HEK293 (cell line): ENCODE data around the gene CLVS2.

Experiments
- CTCF ChIA-PET: fragments of 350-600 bp; formaldehyde crosslinking; extraction: SDS; loops from one replicate; lab custom pipeline; 2021; ENCODE audit warnings: antibody characterized with exemption; lab: Yijun Ruan, JAX
- POLR2A ChIA-PET: fragments of 300-600 bp; formaldehyde crosslinking; extraction: SDS; loops from one replicate; lab custom pipeline; 2020; ENCODE audit warnings: antibody characterized with exemption, inconsistent platforms; lab: Yijun Ruan, JAX
- H3K27ac ChIP-seq: fragments of 200-500 bp; sonication (Bioruptor generic); 2 replicates; pipeline ENCODE4 v1.5.1; 2014; ENCODE audit warnings: low read depth, low read length, control low read depth, inconsistent platforms; ENCODE audit errors: extremely low read depth
- H3K36me3 ChIP-seq, 2 experiments: fragments of 200-500 bp in 1 of 2; sonication (Bioruptor generic) in 1 of 2; 1 replicate in 1 of 2; 2 replicates in 1 of 2; pipeline ENCODE4 v1.5.1; 2014 to 2017; ENCODE audit warnings: inconsistent platforms in 2 of 2, low read length in 2 of 2; ENCODE audit not compliant: control insufficient read depth in 2 of 2, insufficient read depth in 1 of 2
- H3K4me1 ChIP-seq: fragments of 200-500 bp; sonication (Bioruptor generic); 2 replicates; pipeline ENCODE4 v1.5.1; 2014; ENCODE audit warnings: mild to moderate bottlenecking, low read length, inconsistent platforms; ENCODE audit not compliant: control insufficient read depth, insufficient read depth
- H3K4me3 ChIP-seq: 2 replicates; pipeline ENCODE4 v1.5.1; 2011; ENCODE audit warnings: low read depth, mild to moderate bottlenecking, control low read depth, low read length, moderate library complexity
- H3K9me3 ChIP-seq: fragments of 200-500 bp; sonication (Bioruptor generic); 2 replicates; pipeline ENCODE4 v1.5.1; 2014; ENCODE audit warnings: low read depth, low read length, inconsistent platforms; ENCODE audit not compliant: control insufficient read depth, insufficient read depth
- BCL11B ChIP-seq: fragments of 450-650 bp; formaldehyde crosslinking; IDR thresholded peaks from 2 replicates; pipeline ENCODE4 v1.5.1; 2016; ENCODE audit warnings: low read depth, missing biosample characterization, missing genetic modification characterization
- GFI1B ChIP-seq: fragments of 450-650 bp; formaldehyde crosslinking; IDR thresholded peaks from 2 replicates; pipeline ENCODE4 v1.5.1; 2016; ENCODE audit warnings: missing biosample characterization, missing genetic modification characterization
- HOXC10 ChIP-seq: sonication (generic); formaldehyde crosslinking; IDR thresholded peaks from 2 replicates; pipeline ENCODE4 v1.8.1; 2023; ENCODE audit warnings: mild to moderate bottlenecking, missing genetic modification reagents
- ZBTB48 ChIP-seq: fragments of 450-650 bp; formaldehyde crosslinking; IDR thresholded peaks from 2 replicates; pipeline ENCODE4 v1.5.1; 2016; ENCODE audit warnings: missing biosample characterization, missing genetic modification characterization
- ZFP41 ChIP-seq: fragments of 450-650 bp; formaldehyde crosslinking; IDR thresholded peaks from 2 replicates; pipeline ENCODE4 v1.5.1; 2016; ENCODE audit warnings: missing biosample characterization, missing genetic modification characterization, borderline replicate concordance
- ZNF175 ChIP-seq: fragments of 450-650 bp; formaldehyde crosslinking; IDR thresholded peaks from 2 replicates; pipeline ENCODE4 v1.5.1; 2016; ENCODE audit warnings: missing biosample characterization, missing genetic modification characterization
- ZNF274 ChIP-seq, 2 experiments: fragments of 200-500 bp in 1 of 2; fragments of 450-650 bp in 1 of 2; sonication (Bioruptor generic) in 1 of 2; formaldehyde crosslinking in 1 of 2; IDR thresholded peaks; 2 replicates each; pipeline versions ENCODE4 v1.5.1 to v1.6.1; 2014 to 2016; ENCODE audit warnings: borderline replicate concordance in 1 of 2, inconsistent platforms in 1 of 2, low read length in 1 of 2, missing biosample characterization in 1 of 2, missing genetic modification characterization in 1 of 2
- ZNF426 ChIP-seq: fragments of 450-650 bp; formaldehyde crosslinking; IDR thresholded peaks from 2 replicates; pipeline ENCODE4 v1.5.1; 2017; ENCODE audit warnings: missing biosample characterization, missing genetic modification characterization, mild to moderate bottlenecking, inconsistent platforms, moderate library complexity
- ZNF624 ChIP-seq: fragments of 450-650 bp; formaldehyde crosslinking; IDR thresholded peaks from 2 replicates; pipeline ENCODE4 v1.5.1; 2017; ENCODE audit warnings: missing biosample characterization, missing genetic modification characterization
- TF ChIP-seq, protein P1 (sequence below): fragments of 450-650 bp; formaldehyde crosslinking; IDR thresholded peaks from 2 replicates; pipeline ENCODE4 v1.5.1; 2017; ENCODE audit warnings: missing biosample characterization, missing genetic modification characterization
- TF ChIP-seq, protein P2 (sequence below): fragments of 450-650 bp; formaldehyde crosslinking; IDR thresholded peaks from 2 replicates; pipeline ENCODE4 v1.5.1; 2016; ENCODE audit warnings: missing biosample characterization, missing genetic modification characterization
- TF ChIP-seq, protein P3 (sequence below): fragments of 450-650 bp; formaldehyde crosslinking; IDR thresholded peaks from 2 replicates; pipeline ENCODE4 v1.5.1; 2017; ENCODE audit warnings: missing biosample characterization, missing genetic modification characterization
- TF ChIP-seq, protein P4 (sequence below): fragments of 450-650 bp; formaldehyde crosslinking; IDR thresholded peaks from 2 replicates; pipeline ENCODE4 v1.5.1; 2016; ENCODE audit warnings: missing biosample characterization, missing genetic modification characterization
- TF ChIP-seq, protein P5 (sequence below): fragments of 450-650 bp; formaldehyde crosslinking; conservative IDR thresholded peaks from 2 replicates; pipeline ENCODE4 v1.5.1; 2016; ENCODE audit warnings: low read depth, missing biosample characterization, missing genetic modification characterization
- TF ChIP-seq, protein P6 (sequence below): fragments of 450-650 bp; formaldehyde crosslinking; IDR thresholded peaks from 2 replicates; pipeline ENCODE4; 2016; ENCODE audit warnings: missing biosample characterization, missing genetic modification characterization
- TF ChIP-seq, protein P7 (sequence below): fragments of 450-650 bp; formaldehyde crosslinking; optimal IDR thresholded peaks from 2 replicates; pipeline ENCODE3; 2016; ENCODE audit warnings: missing biosample characterization, mild to moderate bottlenecking, missing genetic modification characterization

The CLVS2 gene

DNA sequence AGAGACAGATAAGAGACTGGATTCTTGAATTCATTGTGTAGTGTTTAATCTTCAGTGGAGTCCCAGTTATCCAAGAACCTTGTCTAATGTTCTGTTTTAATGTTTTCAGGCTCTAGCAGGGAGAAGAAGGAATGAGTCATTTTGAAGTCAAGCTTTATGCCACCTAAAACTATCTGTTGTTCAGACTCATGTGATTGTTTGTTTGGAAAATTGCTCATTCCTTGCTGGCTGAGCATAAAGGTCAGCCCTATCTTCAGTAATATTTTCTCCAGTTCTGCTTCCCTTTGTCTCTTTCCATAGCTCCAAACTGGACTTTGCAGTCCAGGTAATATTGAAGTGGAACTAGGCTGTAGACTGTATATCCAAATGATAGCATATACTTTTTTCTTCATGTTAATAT lies 34.2 kb downstream of the CLVS2 start:
- H3K4me3 ChIP-seq, result no peak overlapping the region
- H3K27ac ChIP-seq, result no peak overlapping the region
- H3K4me1 ChIP-seq, result no peaks in the 10 kb centered on the region
- POLR2A ChIA-PET, result no interaction called here
- CTCF ChIA-PET, result interaction anchor here (0.7 kb wide), 1 partner anchor 236 kb away, joined by 3 read pairs; no protein-coding TSS in a partner anchor
- no peaks in the 10 kb centered on the region for H3K36me3 ChIP-seq
- TF ChIP-seq, protein P1, sequence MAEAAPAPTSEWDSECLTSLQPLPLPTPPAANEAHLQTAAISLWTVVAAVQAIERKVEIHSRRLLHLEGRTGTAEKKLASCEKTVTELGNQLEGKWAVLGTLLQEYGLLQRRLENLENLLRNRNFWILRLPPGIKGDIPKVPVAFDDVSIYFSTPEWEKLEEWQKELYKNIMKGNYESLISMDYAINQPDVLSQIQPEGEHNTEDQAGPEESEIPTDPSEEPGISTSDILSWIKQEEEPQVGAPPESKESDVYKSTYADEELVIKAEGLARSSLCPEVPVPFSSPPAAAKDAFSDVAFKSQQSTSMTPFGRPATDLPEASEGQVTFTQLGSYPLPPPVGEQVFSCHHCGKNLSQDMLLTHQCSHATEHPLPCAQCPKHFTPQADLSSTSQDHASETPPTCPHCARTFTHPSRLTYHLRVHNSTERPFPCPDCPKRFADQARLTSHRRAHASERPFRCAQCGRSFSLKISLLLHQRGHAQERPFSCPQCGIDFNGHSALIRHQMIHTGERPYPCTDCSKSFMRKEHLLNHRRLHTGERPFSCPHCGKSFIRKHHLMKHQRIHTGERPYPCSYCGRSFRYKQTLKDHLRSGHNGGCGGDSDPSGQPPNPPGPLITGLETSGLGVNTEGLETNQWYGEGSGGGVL (tag by site-specific recombination), result no peak
- TF ChIP-seq ZNF274 (IDR thresholded peaks at IDR 0.05; ENCODE audit: low read length) (no peak), ZNF274 (tag by site-specific recombination; IDR thresholded peaks at IDR 0.05; ENCODE audit: borderline replicate concordance) (no peak)
- H3K9me3 ChIP-seq, result no peaks in the 10 kb centered on the region

DNA sequence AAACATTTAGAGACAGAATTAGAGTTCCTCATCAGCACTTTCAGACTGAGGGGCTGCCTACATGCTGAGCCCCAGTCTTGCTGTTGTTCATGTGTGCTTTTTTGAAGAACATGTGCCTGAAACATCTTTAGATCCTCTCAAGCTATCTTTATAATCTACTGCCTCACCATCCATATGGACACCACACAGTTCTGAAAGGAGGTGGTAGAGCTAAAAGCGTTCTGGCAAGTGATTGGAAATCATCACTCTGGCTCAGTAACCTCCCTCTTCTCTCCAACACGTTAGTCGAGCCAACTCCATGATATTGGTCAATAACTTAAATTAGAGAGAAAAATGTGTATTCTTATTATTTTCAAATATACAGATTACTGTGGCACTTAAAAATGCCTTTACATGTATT lies 40.6 kb downstream of the CLVS2 start:
- POLR2A ChIA-PET, result no interaction called here
- CTCF ChIA-PET, result no interaction called here
- no peak overlapping the region for H3K27ac ChIP-seq
- no peak overlapping the region for H3K4me3 ChIP-seq
- H3K4me1 ChIP-seq, result no peaks in the 10 kb centered on the region
- no peaks in the 10 kb centered on the region for H3K9me3 ChIP-seq
- H3K36me3 ChIP-seq, result no peaks in the 10 kb centered on the region
- TF ChIP-seq, protein P2, sequence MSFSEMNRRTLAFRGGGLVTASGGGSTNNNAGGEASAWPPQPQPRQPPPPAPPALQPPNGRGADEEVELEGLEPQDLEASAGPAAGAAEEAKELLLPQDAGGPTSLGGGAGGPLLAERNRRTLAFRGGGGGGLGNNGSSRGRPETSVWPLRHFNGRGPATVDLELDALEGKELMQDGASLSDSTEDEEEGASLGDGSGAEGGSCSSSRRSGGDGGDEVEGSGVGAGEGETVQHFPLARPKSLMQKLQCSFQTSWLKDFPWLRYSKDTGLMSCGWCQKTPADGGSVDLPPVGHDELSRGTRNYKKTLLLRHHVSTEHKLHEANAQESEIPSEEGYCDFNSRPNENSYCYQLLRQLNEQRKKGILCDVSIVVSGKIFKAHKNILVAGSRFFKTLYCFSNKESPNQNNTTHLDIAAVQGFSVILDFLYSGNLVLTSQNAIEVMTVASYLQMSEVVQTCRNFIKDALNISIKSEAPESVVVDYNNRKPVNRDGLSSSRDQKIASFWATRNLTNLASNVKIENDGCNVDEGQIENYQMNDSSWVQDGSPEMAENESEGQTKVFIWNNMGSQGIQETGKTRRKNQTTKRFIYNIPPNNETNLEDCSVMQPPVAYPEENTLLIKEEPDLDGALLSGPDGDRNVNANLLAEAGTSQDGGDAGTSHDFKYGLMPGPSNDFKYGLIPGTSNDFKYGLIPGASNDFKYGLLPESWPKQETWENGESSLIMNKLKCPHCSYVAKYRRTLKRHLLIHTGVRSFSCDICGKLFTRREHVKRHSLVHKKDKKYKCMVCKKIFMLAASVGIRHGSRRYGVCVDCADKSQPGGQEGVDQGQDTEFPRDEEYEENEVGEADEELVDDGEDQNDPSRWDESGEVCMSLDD, result no peak
- TF ChIP-seq GFI1B (tag by site-specific recombination) (no peak), BCL11B (tag by site-specific recombination) (no peak), ZFP41 (no peak), HOXC10 (CRISPR knock-in tag) (no peak), ZNF175 (tag by site-specific recombination) (no peak), ZNF624 (tag by site-specific recombination) (no peak), ZNF426 (no peak), ZBTB48 (tag by site-specific recombination) (no peak)
- TF ChIP-seq, protein P3, sequence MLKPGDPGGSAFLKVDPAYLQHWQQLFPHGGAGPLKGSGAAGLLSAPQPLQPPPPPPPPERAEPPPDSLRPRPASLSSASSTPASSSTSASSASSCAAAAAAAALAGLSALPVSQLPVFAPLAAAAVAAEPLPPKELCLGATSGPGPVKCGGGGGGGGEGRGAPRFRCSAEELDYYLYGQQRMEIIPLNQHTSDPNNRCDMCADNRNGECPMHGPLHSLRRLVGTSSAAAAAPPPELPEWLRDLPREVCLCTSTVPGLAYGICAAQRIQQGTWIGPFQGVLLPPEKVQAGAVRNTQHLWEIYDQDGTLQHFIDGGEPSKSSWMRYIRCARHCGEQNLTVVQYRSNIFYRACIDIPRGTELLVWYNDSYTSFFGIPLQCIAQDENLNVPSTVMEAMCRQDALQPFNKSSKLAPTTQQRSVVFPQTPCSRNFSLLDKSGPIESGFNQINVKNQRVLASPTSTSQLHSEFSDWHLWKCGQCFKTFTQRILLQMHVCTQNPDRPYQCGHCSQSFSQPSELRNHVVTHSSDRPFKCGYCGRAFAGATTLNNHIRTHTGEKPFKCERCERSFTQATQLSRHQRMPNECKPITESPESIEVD, result no peak
- TF ChIP-seq, protein P4, sequence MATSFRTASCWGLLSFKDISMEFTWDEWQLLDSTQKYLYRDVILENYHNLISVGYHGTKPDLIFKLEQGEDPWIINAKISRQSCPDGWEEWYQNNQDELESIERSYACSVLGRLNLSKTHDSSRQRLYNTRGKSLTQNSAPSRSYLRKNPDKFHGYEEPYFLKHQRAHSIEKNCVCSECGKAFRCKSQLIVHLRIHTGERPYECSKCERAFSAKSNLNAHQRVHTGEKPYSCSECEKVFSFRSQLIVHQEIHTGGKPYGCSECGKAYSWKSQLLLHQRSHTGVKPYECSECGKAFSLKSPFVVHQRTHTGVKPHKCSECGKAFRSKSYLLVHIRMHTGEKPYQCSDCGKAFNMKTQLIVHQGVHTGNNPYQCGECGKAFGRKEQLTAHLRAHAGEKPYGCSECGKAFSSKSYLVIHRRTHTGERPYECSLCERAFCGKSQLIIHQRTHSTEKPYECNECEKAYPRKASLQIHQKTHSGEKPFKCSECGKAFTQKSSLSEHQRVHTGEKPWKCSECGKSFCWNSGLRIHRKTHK (tag by site-specific recombination), result no peak
- TF ChIP-seq, protein P5, sequence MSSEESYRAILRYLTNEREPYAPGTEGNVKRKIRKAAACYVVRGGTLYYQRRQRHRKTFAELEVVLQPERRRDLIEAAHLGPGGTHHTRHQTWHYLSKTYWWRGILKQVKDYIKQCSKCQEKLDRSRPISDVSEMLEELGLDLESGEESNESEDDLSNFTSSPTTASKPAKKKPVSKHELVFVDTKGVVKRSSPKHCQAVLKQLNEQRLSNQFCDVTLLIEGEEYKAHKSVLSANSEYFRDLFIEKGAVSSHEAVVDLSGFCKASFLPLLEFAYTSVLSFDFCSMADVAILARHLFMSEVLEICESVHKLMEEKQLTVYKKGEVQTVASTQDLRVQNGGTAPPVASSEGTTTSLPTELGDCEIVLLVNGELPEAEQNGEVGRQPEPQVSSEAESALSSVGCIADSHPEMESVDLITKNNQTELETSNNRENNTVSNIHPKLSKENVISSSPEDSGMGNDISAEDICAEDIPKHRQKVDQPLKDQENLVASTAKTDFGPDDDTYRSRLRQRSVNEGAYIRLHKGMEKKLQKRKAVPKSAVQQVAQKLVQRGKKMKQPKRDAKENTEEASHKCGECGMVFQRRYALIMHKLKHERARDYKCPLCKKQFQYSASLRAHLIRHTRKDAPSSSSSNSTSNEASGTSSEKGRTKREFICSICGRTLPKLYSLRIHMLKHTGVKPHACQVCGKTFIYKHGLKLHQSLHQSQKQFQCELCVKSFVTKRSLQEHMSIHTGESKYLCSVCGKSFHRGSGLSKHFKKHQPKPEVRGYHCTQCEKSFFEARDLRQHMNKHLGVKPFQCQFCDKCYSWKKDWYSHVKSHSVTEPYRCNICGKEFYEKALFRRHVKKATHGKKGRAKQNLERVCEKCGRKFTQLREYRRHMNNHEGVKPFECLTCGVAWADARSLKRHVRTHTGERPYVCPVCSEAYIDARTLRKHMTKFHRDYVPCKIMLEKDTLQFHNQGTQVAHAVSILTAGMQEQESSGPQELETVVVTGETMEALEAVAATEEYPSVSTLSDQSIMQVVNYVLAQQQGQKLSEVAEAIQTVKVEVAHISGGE, result no peak
- TF ChIP-seq, protein P6, sequence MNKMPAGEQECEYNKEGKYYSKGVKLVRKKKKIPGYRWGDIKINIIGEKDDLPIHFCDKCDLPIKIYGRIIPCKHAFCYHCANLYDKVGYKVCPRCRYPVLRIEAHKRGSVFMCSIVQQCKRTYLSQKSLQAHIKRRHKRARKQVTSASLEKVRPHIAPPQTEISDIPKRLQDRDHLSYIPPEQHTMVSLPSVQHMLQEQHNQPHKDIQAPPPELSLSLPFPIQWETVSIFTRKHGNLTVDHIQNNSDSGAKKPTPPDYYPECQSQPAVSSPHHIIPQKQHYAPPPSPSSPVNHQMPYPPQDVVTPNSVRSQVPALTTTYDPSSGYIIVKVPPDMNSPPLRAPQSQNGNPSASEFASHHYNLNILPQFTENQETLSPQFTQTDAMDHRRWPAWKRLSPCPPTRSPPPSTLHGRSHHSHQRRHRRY (tag by site-specific recombination), result no peak
- TF ChIP-seq, protein P7, sequence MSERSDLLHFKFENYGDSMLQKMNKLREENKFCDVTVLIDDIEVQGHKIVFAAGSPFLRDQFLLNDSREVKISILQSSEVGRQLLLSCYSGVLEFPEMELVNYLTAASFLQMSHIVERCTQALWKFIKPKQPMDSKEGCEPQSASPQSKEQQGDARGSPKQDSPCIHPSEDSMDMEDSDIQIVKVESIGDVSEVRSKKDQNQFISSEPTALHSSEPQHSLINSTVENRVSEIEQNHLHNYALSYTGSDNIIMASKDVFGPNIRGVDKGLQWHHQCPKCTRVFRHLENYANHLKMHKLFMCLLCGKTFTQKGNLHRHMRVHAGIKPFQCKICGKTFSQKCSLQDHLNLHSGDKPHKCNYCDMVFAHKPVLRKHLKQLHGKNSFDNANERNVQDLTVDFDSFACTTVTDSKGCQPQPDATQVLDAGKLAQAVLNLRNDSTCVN (tag by site-specific recombination), result no peak
